WTC11 (cell line): Measurements from ENCODE around the gene RETREG1. TPM values are rescaled to one million over a fixed set of nuclear protein-coding genes. Genes with fewer than 3 reads are reported as not detected.
A peak's percentile ranks its signal among the peaks of the same experiment; 100 is the strongest.
"Not testable (repeated sequence)": the region's sequence is repeated elsewhere in the genome, so short reads cannot be mapped to it uniquely, and the experiment has no call there.

Source experiments
- ATAC-seq: fragments of 200-7000 bp; cut with Tn5 transposase; 2 replicates; pipeline ENCODE4 v1.10.0; 2021; ENCODE audit warnings: mild to moderate bottlenecking, moderate library complexity
- CTCF ChIA-PET: fragments of 300-600 bp; sonication (Branson Sonifier 250); formaldehyde crosslinking; loops from one replicate; lab custom pipeline; 2021; ENCODE audit warnings: antibody characterized with exemption; lab: Charles Lee
- POLR2A ChIA-PET: fragments of 350-600 bp; sonication (Branson Sonifier 250); formaldehyde crosslinking; loops from one replicate; lab custom pipeline; 2021; ENCODE audit warnings: antibody characterized with exemption; lab: Charles Lee
- DNase-seq: peaks from one replicate; pipeline ENCODE4 v3.0.0; 2021; ENCODE audit warnings: low spot score
- H3K27ac Mint-ChIP-seq: 2 replicates; pipeline ENCODE4 v1.8.0; 2021; ENCODE audit warnings: mixed read lengths
- H3K27me3 Mint-ChIP-seq: 2 replicates; pipeline ENCODE4 v1.8.0; 2021; ENCODE audit warnings: low read depth, mild to moderate bottlenecking, moderate library complexity, mixed read lengths
- H3K36me3 Mint-ChIP-seq: 2 replicates; pipeline ENCODE4 v1.8.0; 2021; ENCODE audit warnings: mixed read lengths
- H3K4me1 Mint-ChIP-seq: 2 replicates; pipeline ENCODE4 v1.8.0; 2022; ENCODE audit warnings: mixed read lengths
- H3K4me3 Mint-ChIP-seq: 2 replicates; pipeline ENCODE4 v1.8.0; 2021; ENCODE audit warnings: mild to moderate bottlenecking, moderate library complexity, mixed read lengths
- H3K9me3 Mint-ChIP-seq: 2 replicates; pipeline ENCODE4 v1.8.0; 2021; ENCODE audit warnings: mixed read lengths
- CREM ChIP-seq: sonication (generic); formaldehyde crosslinking; IDR thresholded peaks from 2 replicates; pipeline ENCODE4 v1.8.1; 2022; ENCODE audit warnings: mild to moderate bottlenecking, missing genetic modification reagents, moderate library complexity
- ETV6 ChIP-seq: sonication (generic); formaldehyde crosslinking; IDR thresholded peaks from 2 replicates; pipeline ENCODE4 v1.8.1; 2022; ENCODE audit warnings: mild to moderate bottlenecking, missing genetic modification reagents
- FOXJ3 ChIP-seq: sonication (generic); formaldehyde crosslinking; IDR thresholded peaks from 2 replicates; pipeline ENCODE4 v1.9.0; 2021; ENCODE audit warnings: missing genetic modification reagents, mild to moderate bottlenecking, borderline replicate concordance
- FOXP1 ChIP-seq: sonication (generic); formaldehyde crosslinking; IDR thresholded peaks from 2 replicates; pipeline ENCODE4 v1.8.0; 2022; ENCODE audit warnings: missing genetic modification reagents, mild to moderate bottlenecking, moderate library complexity, borderline replicate concordance
- GRHL2 ChIP-seq: fragments of 250-450 bp; sonication (Bioruptor Pico); IDR thresholded peaks from 2 replicates; pipeline ENCODE4 v1.8.0; 2022; ENCODE audit warnings: mild to moderate bottlenecking, moderate library complexity; ENCODE audit not compliant: insufficient replicate concordance, severe bottlenecking
- JAZF1 ChIP-seq: fragments of 250-450 bp; sonication (Bioruptor Pico); IDR thresholded peaks from 2 replicates; pipeline ENCODE4 v1.9.0; 2021; ENCODE audit warnings: moderate library complexity, mild to moderate bottlenecking, inconsistent platforms
- JUN ChIP-seq: sonication (generic); formaldehyde crosslinking; IDR thresholded peaks from 2 replicates; pipeline ENCODE4 v1.8.0; 2023; ENCODE audit warnings: mild to moderate bottlenecking, missing genetic modification reagents
- KAT7 ChIP-seq: sonication (generic); formaldehyde crosslinking; IDR thresholded peaks from 2 replicates; pipeline ENCODE4 v1.8.1; 2023; ENCODE audit warnings: missing genetic modification reagents, mild to moderate bottlenecking, borderline replicate concordance
- NFATC4 ChIP-seq: fragments of 250-450 bp; sonication (Bioruptor Pico); IDR thresholded peaks from 2 replicates; pipeline ENCODE4 v1.9.0; 2021; ENCODE audit warnings: mild to moderate bottlenecking
- NFYB ChIP-seq: sonication (generic); formaldehyde crosslinking; conservative IDR thresholded peaks from 2 replicates; pipeline ENCODE4 v1.8.0; 2022; ENCODE audit warnings: low read depth, missing genetic modification reagents
- NR1H2 ChIP-seq: sonication (generic); formaldehyde crosslinking; IDR thresholded peaks from 2 replicates; pipeline ENCODE4 v1.9.0; 2021; ENCODE audit warnings: mild to moderate bottlenecking, moderate library complexity, missing genetic modification reagents
- NR2C2 ChIP-seq: sonication (generic); formaldehyde crosslinking; IDR thresholded peaks from 2 replicates; pipeline ENCODE4 v1.8.0; 2022; ENCODE audit warnings: mild to moderate bottlenecking, missing genetic modification reagents
- PREB ChIP-seq: sonication (generic); formaldehyde crosslinking; IDR thresholded peaks from 2 replicates; pipeline ENCODE4 v1.8.1; 2022; ENCODE audit warnings: mild to moderate bottlenecking, missing genetic modification reagents, moderate library complexity, borderline replicate concordance
- SMAD3 ChIP-seq: sonication (generic); formaldehyde crosslinking; IDR thresholded peaks from 2 replicates; pipeline ENCODE4 v1.8.0; 2022; ENCODE audit warnings: missing genetic modification reagents, mild to moderate bottlenecking, borderline replicate concordance
- ZBTB21 ChIP-seq: sonication (generic); formaldehyde crosslinking; IDR thresholded peaks from 2 replicates; pipeline ENCODE4 v1.8.1; 2023; ENCODE audit warnings: mild to moderate bottlenecking, missing genetic modification reagents, borderline replicate concordance
- ZNF121 ChIP-seq: sonication (generic); formaldehyde crosslinking; IDR thresholded peaks from 2 replicates; pipeline ENCODE4 v1.8.0; 2023; ENCODE audit warnings: missing genetic modification reagents
- ZNF317 ChIP-seq: sonication (generic); formaldehyde crosslinking; IDR thresholded peaks from 2 replicates; pipeline ENCODE4 v1.8.1; 2023; ENCODE audit warnings: low read depth, mild to moderate bottlenecking, moderate library complexity, missing genetic modification reagents, borderline replicate concordance
- ZNF396 ChIP-seq: fragments of 250-450 bp; sonication (Bioruptor Pico); IDR thresholded peaks from 2 replicates; pipeline ENCODE4 v1.8.0; 2021; ENCODE audit warnings: mild to moderate bottlenecking, moderate library complexity, borderline replicate concordance
- ZSCAN18 ChIP-seq: fragments of 250-450 bp; sonication (Bioruptor Pico); IDR thresholded peaks from 2 replicates; pipeline ENCODE4 v2.1.2; 2022; ENCODE audit warnings: mild to moderate bottlenecking, moderate library complexity
- total RNA-seq: library from RNA; stranded (reverse); gene quantifications from 3 replicates; pipeline ENCODE4 v1.2.3, GENCODE V29; 2021
- TF ChIP-seq, protein P1 (sequence below): sonication (generic); formaldehyde crosslinking; IDR thresholded peaks from 2 replicates; pipeline ENCODE4 v1.8.0; 2022; ENCODE audit warnings: mild to moderate bottlenecking, missing genetic modification reagents
- TF ChIP-seq, protein P2 (sequence below): fragments of 250-450 bp; sonication (Bioruptor Pico); IDR thresholded peaks from 2 replicates; pipeline ENCODE4 v1.9.0; 2021; ENCODE audit warnings: moderate library complexity, mild to moderate bottlenecking, inconsistent platforms, borderline replicate concordance

The RETREG1 gene
- total RNA-seq, 1 experiment from 2014 or later, result 2.2 TPM

DNA sequence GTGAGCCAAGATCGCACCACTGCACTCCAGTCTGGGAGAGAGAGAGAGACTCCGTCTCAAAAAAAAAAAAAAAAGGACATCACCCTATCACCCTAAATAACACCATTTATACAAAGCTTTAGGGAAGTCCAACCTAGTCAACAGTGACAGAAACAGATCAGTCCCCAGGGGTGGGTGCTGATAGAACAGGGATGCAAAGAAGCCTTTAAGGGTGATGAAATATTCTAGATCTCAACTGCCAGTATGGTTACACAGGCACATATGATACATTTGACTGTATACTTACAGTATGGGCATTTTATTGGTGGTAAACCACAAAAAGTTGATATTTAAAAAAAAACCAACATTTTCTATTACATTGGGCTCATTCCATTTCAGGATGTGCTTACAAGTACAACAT lies 4.8 kb downstream of the RETREG1 start:
- Mint-ChIP-seq H3K27ac (no peak overlapping the region), H3K4me3 (no peak overlapping the region), H3K36me3 (no peaks in the 10 kb centered on the region), H3K27me3 (peaks cover 24% of the 10 kb centered on the region), H3K9me3 (no peaks in the 10 kb centered on the region), H3K4me1 (peaks cover 20% of the 10 kb centered on the region)
- TF ChIP-seq ETV6 (no peak), PREB (no peak), ZNF317 (CRISPR knock-in tag) (no peak), SMAD3 (no peak), ZBTB21 (no peak), FOXJ3 (CRISPR knock-in tag) (no peak), JUN (CRISPR knock-in tag) (no peak), KAT7 (CRISPR knock-in tag) (no peak), JAZF1 (CRISPR knock-in tag) (no peak), FOXP1 (no peak), NR2C2 (no peak), NFATC4 (no peak), ZNF121 (CRISPR knock-in tag) (no peak), GRHL2 (no peak), NR1H2 (no peak), ZSCAN18 (CRISPR knock-in tag) (no peak), NFYB (no peak)
- TF ChIP-seq, protein P1, sequence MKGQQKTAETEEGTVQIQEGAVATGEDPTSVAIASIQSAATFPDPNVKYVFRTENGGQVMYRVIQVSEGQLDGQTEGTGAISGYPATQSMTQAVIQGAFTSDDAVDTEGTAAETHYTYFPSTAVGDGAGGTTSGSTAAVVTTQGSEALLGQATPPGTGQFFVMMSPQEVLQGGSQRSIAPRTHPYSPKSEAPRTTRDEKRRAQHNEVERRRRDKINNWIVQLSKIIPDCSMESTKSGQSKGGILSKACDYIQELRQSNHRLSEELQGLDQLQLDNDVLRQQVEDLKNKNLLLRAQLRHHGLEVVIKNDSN (CRISPR knock-in tag), result no peak
- TF ChIP-seq, protein P2, sequence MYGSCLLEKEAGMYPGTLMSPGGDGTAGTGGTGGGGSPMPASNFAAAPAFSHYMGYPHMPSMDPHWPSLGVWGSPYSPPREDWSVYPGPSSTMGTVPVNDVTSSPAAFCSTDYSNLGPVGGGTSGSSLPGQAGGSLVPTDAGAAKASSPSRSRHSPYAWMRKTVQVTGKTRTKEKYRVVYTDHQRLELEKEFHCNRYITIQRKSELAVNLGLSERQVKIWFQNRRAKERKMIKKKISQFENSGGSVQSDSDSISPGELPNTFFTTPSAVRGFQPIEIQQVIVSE (CRISPR knock-in tag), result no peak
- CTCF ChIA-PET, result no interaction called here
- DNase-seq (no peak), ATAC-seq (no peak)
- POLR2A ChIA-PET, result no interaction called here

GRCh38 chr5:16610896-16611295 lies 5.9 kb downstream of the RETREG1 start:
- H3K36me3 Mint-ChIP-seq, H3K9me3 Mint-ChIP-seq, CTCF ChIA-PET, H3K4me3 Mint-ChIP-seq, H3K27ac Mint-ChIP-seq, POLR2A ChIA-PET, ATAC-seq, DNase-seq: not testable (repeated sequence)
- peaks cover 16% of the 10 kb centered on the region for H3K4me1 Mint-ChIP-seq
- peaks cover 17% of the 10 kb centered on the region for H3K27me3 Mint-ChIP-seq

GRCh38 chr5:16609412-16609811 lies 7.4 kb downstream of the RETREG1 start:
- ATAC-seq (peak; percentile 86), DNase-seq (no peak)
- peaks cover 6% of the 10 kb centered on the region for H3K4me1 Mint-ChIP-seq
- no peak overlapping the region for H3K27ac Mint-ChIP-seq
- peaks cover 12% of the 10 kb centered on the region; the same call in 1 of the 2 replicates for H3K9me3 Mint-ChIP-seq
- 0 out of 2 replicates have a peak, but pooled peaks cover 3% of the 10 kb centered on the region for H3K36me3 Mint-ChIP-seq
- H3K4me3 Mint-ChIP-seq, result no peak overlapping the region
- TF ChIP-seq ZNF396 (CRISPR knock-in tag) (no peak), PREB (no peak), CREM (no peak)
- CTCF ChIA-PET, result no interaction called here
- POLR2A ChIA-PET, result no interaction called here
- H3K27me3 Mint-ChIP-seq, result peaks cover 2% of the 10 kb centered on the region
